ENCODE measurements around the gene MS4A1.
"Not testable (repeated sequence)": the region's sequence is repeated elsewhere in the genome, so short reads cannot be mapped to it uniquely, and the experiment has no call there.

Gene MS4A1

DNA sequence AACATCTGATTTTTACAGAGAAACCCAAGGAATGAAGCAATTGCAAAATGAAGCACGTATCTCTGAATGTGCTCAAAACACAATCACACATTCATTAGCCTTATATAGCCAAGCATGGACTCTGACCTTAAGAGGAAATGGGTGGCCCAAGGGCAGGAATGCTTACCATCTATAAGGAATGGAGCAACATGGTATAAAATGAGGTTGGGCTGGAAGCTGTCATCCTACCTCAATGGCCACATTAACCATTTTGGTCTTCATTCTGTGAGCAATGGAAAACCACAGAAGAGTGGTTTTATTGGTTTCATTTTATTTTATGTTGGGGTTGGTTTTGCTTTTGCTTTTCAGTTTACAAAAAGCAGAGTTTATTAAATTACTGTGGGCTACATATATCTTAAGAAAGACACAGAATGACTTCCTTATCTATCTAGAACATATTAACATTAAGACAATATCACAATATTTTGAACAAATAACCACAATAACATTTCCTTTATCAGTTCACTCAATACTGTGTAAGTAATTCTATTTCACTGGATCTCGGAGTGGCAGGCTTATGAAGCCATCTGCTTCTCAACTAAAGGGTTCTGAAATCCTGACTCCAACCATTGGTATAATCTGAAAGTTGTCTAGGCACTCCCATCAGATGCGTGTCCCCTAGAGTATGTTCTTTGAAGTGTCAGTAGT, 48.7 kb downstream of the MS4A1 start:
- no peak for DNase-seq

DNA sequence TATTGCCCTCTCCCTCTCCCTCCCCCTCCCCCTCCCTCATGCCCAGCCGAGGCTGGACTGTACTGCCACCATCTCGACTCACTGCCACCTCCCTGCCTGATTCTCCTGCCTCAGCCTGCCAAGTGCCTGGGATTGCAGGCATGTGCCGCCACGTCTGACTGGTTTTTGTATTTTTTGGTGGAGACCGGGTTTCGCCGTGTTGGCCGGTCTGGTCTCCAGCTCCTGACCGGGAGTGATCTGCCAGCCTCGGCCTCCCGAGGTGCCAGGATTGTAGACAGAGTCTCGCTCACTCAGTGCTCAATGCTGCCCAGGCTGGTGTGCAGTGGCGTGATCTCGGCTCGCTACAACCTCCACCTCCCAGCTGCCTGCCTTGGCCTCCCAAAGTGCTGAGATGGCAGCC, 54.0 kb downstream of the MS4A1 start:
- DNase-seq = not testable (repeated sequence)

DNA sequence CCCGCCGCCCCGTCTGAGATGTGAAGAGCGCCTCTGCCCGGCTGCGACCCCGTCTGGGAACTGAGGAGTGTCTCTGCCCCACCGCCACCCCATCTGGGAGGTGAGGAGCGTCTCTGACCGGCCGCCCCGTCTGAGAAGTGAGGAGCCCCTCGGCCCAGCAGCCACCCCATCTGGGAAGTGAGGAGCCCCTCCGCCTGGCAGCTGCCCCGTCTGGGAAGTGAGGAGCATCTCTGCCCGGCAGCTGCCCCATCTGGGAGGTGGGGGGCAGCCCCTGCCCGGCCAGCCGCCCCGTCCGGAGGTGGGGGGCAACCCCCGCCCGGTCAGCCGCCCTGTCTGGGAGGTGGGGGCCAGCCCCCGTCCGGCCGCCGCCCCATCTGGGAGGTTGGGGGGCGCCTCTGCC, 54.6 kb downstream of the MS4A1 start:
- not testable (repeated sequence) for DNase-seq

DNA sequence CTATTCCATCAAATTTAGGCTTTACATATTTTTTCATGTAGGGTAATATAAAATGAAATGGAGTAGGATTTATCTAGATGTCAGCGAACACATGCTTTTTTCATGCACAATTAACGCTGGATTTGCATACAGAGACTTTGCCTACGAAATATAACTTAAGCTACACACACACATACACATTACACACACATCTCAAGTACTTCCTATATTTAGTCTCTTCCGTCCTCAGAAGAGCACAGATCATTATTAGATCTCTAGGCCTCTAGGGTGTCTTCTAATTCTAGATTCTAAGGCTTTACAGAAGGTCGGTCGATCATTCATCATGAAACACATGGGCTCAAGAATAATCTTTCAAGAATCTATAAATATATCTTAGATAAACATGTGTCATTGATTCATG, 55.7 kb downstream of the MS4A1 start:
- no peak for DNase-seq

DNA sequence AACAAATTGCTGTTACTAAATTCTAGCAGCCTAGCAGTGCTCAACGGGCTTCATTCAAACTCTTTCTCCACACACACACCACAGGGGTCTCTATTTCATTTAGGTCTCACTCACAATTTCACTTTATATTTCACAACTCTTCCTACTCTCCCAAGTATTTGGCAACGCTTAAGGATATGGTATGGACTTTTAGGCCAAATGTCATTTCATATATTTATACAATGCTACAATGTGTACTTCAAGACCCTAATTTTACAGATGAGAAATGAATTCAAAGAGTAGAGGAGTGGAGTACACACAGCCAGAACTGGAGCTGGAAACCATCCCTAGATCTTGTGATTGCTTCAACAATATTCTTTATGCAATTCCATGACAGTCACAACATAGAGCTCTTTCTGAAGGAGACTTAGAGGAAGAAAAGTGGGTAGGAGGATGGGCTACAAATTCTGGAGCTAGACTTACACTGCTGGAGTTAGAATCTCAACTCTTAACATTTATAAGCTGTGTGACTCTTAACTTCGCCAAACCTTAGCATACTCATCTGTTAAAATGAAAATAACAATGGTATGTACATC, 57.1 kb downstream of the MS4A1 start:
- DNase-seq = no peak

DNA sequence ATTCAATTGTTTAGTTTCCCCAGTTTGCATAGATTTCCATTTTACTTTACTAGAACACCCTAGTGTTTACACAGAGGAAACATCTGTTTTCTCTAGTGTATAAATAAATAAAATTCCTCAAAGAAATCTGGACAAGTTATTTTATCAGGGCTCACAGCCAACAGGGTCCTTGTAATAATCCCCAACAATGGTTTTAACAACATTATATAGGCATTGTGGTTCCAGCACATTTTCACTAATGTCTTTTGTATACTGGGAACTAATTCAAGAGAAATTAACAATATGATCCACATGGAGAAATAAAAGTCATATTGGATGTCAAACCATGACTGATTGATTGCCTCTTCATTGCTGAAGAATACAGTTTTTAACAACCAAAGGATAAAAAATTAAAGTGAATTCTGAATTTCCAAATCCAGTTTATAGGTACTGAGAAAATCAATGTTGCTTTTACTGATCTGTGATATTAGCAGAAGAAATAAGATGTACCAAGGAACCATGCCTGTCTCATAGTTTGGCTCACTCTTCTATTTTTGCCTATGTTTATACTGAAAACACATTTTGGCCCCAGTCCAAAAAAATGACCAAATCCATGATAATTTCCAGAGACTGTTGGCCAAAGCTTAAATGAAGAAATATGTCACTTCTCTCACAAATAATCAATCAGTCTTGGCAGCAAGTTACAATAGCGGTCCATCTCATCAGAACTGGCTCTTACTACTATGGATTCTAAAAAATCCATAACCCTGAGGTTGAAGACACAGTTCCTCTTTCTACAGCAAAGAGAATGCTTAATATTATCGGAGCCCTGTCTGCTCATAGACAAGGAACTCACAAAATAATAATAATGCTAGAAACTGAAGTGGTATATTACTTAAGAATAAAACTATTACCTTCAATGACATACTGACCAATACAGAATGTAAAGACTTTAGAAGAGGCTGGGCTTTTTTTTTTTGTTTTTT, 58.1 kb downstream of the MS4A1 start:
- DNase-seq = no peak

DNA sequence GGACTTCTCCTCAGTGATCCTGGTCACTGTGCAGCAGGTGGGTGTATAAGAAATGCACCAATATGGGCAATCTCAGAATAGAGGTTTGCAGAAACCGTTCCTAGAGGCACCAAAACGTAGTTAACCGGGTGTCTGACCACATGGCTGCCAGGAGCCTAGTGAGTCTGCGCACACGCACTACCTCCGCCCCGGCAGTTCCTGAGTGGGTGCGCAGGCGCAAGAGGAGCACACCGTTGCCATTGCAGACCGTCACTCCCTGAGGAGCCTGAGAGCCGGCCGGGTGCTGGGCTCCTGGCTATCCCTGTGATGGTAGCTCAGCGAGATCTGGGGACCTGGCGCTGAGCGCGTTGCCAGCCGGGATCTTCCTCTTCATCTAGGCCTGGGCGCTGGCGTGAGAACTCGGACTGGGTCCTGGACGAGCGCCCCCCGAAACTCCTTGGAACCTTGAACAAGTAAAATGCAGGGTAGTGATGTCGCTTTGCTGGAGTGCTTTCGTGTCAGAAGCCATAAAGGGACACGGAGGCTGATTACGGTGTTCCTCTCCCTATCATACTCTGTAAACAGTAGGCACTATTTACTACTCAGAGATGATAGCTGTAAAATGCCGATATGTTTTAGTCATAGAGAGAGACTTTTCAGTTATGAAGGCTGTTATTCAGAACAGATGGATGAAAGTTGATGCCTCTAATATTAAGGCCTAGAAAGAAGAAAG, 59.7 kb downstream of the MS4A1 start, which contains the start of gene MS4A13:
MS4A13 (plus strand) TSS at position 249 of the 712 bp plus-strand sequence. CDS start 2,692 bp downstream, outside the sequence.
- DNase-seq = no peak

Data from activated CD4-positive, CD25-positive, alpha-beta regulatory T cell treated with anti-CD3 and anti-CD28 coated beads, Interleukin-2, amount 50 U/mL, for 72 hours (primary cell).